ENCODE results near the gene PIAS1.

GRCh38 chr15:68103603-68104002, 49.5 kb downstream of the PIAS1 start:
- TF ChIP-seq CTCF (IDR thresholded peaks at IDR 0.05; ENCODE audit: insufficient read depth, low read length) (no peak), POLR2AphosphoS5 (IDR thresholded peaks at IDR 0.05; ENCODE audit: low read depth) (no peak), REST (IDR thresholded peaks at IDR 0.05; ENCODE audit: insufficient replicate concordance, low read depth) (no peak), GABPA (IDR thresholded peaks at IDR 0.05; ENCODE audit: low read depth) (no peak)
